Measurements from ENCODE around the gene C22orf23.

DNA sequence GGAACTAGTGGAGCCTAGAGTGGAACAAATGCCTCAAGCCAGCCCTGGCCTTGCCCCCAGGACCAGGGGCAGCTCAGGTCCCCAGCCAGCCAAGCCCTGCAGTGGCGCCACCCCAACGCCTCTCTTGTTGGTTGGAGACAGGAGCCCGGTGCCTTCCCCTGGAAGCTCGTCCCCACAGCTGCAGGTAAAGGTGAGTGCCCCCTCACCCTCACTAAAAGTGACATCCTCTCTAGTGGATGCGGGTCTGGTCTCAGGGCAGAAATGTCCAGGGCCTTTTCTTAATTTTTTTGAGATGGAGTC, 25.8 kb downstream of the C22orf23 start:
- TF ChIP-seq POLR2A (IDR thresholded peaks at IDR 0.05) (no peak), POLR2AphosphoS5 (IDR thresholded peaks at IDR 0.05) (no peak)

Data from suprapubic skin (tissue), 4 donors.